ENCODE data around the gene TBC1D3B.

DNA sequence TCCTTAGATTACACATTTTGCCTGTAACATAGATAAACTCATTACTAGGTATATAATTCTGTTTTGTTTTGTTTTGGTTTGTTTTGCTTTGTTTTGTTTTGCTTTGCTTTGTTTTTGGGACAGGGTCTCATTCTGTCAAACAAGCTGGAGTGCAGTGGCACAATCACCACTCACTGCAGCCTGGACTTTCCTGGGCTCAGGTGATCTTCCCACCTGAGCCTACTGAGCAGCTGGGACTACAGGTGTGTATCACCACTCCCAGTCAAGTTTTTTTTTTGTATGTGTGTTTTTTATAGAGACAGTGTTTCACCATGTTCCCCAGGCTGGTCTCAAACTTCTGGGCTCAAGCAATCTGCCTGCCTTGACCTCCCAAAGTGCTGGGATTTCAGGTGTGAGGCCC lies 33.1 kb upstream of the TBC1D3B start:
- TF ChIP-seq RARB (CRISPR knock-in tag; IDR thresholded peaks at IDR 0.05) (no peak), MAFK (IDR thresholded peaks at IDR 0.05; ENCODE audit: partially characterized antibody) (no peak), POLR2A (IDR thresholded peaks at IDR 0.05; ENCODE audit: low read length) (no peak), EP300 (IDR thresholded peaks at IDR 0.05) (no peak), POLR2AphosphoS2 (conservative IDR thresholded peaks at IDR 0.05; ENCODE audit: low read length) (no peak), RFX5 (IDR thresholded peaks at IDR 0.05) (no peak), SREBF2 (IDR thresholded peaks at IDR 0.05) (no peak), PHF8 (IDR thresholded peaks at IDR 0.05; ENCODE audit: borderline replicate concordance, low read depth) (no peak), RCOR1 (IDR thresholded peaks at IDR 0.05; ENCODE audit: low read depth, low read length) (no peak)
- TF ChIP-seq, protein P1, sequence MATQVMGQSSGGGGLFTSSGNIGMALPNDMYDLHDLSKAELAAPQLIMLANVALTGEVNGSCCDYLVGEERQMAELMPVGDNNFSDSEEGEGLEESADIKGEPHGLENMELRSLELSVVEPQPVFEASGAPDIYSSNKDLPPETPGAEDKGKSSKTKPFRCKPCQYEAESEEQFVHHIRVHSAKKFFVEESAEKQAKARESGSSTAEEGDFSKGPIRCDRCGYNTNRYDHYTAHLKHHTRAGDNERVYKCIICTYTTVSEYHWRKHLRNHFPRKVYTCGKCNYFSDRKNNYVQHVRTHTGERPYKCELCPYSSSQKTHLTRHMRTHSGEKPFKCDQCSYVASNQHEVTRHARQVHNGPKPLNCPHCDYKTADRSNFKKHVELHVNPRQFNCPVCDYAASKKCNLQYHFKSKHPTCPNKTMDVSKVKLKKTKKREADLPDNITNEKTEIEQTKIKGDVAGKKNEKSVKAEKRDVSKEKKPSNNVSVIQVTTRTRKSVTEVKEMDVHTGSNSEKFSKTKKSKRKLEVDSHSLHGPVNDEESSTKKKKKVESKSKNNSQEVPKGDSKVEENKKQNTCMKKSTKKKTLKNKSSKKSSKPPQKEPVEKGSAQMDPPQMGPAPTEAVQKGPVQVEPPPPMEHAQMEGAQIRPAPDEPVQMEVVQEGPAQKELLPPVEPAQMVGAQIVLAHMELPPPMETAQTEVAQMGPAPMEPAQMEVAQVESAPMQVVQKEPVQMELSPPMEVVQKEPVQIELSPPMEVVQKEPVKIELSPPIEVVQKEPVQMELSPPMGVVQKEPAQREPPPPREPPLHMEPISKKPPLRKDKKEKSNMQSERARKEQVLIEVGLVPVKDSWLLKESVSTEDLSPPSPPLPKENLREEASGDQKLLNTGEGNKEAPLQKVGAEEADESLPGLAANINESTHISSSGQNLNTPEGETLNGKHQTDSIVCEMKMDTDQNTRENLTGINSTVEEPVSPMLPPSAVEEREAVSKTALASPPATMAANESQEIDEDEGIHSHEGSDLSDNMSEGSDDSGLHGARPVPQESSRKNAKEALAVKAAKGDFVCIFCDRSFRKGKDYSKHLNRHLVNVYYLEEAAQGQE (IDR thresholded peaks at IDR 0.05), result no peak
- TF ChIP-seq, protein P2, sequence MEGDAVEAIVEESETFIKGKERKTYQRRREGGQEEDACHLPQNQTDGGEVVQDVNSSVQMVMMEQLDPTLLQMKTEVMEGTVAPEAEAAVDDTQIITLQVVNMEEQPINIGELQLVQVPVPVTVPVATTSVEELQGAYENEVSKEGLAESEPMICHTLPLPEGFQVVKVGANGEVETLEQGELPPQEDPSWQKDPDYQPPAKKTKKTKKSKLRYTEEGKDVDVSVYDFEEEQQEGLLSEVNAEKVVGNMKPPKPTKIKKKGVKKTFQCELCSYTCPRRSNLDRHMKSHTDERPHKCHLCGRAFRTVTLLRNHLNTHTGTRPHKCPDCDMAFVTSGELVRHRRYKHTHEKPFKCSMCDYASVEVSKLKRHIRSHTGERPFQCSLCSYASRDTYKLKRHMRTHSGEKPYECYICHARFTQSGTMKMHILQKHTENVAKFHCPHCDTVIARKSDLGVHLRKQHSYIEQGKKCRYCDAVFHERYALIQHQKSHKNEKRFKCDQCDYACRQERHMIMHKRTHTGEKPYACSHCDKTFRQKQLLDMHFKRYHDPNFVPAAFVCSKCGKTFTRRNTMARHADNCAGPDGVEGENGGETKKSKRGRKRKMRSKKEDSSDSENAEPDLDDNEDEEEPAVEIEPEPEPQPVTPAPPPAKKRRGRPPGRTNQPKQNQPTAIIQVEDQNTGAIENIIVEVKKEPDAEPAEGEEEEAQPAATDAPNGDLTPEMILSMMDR (IDR thresholded peaks at IDR 0.05), result no peak
- TF ChIP-seq, protein P3, sequence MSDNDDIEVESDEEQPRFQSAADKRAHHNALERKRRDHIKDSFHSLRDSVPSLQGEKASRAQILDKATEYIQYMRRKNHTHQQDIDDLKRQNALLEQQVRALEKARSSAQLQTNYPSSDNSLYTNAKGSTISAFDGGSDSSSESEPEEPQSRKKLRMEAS (IDR thresholded peaks at IDR 0.05), result no peak

All from A549 (cell line).